H1 (cell line): ENCODE data around the gene NOS3.

ENCODE experiments used
- ATF3 ChIP-seq: IDR thresholded peaks from 2 replicates; pipeline ENCODE4 v1.6.1; 2011; ENCODE audit warnings: low read depth, mild to moderate bottlenecking, low read length; ENCODE audit not compliant: insufficient read depth
- BACH1 ChIP-seq: IDR thresholded peaks from 2 replicates; pipeline ENCODE4 v1.6.1; 2012; ENCODE audit warnings: low read length, improper control_type of control experiment
- BCL11A ChIP-seq, 2 experiments: IDR thresholded peaks; one replicate each; pipeline ENCODE4 v1.6.1; 2011; ENCODE audit warnings: low read depth in 2 of 2, low read length in 2 of 2, mild to moderate bottlenecking in 2 of 2
- CHD2 ChIP-seq: IDR thresholded peaks from 2 replicates; pipeline ENCODE4 v1.6.1; 2012; ENCODE audit warnings: low read length, improper control_type of control experiment
- HDAC6 ChIP-seq: IDR thresholded peaks from one replicate; pipeline ENCODE4 v1.7.1; 2012; ENCODE audit warnings: low read depth, mild to moderate bottlenecking, inconsistent platforms, low read length, moderate library complexity
- JUN ChIP-seq: IDR thresholded peaks from 2 replicates; pipeline ENCODE4 v1.6.1; 2011; ENCODE audit warnings: low read depth, mild to moderate bottlenecking, improper control_type of control experiment, low read length
- RBBP5 ChIP-seq: IDR thresholded peaks from 2 replicates; pipeline ENCODE4 v1.7.1; 2012; ENCODE audit warnings: low read depth, mild to moderate bottlenecking, inconsistent platforms, low read length, moderate library complexity, borderline replicate concordance
- RNF2 ChIP-seq: fragments of 200-900, 300-1000 bp; sonication (generic); IDR thresholded peaks from 2 replicates; pipeline ENCODE4 v1.7.1; 2016; ENCODE audit warnings: borderline replicate concordance, low read depth, mild to moderate bottlenecking, antibody characterized with exemption, low read length; ENCODE audit not compliant: poor library complexity, severe bottlenecking; ENCODE audit errors: missing control alignments
- SIRT6 ChIP-seq: IDR thresholded peaks from one replicate; pipeline ENCODE4 v1.7.1; 2012; ENCODE audit warnings: low read length, inconsistent platforms
- TF ChIP-seq, protein P1 (sequence below), 3 experiments: IDR thresholded peaks; 1 replicate in 2 of 3; 2 replicates in 1 of 3; pipeline versions ENCODE4 v1.5.1 to v1.6.1; 2011; ENCODE audit warnings: low read length in 3 of 3, mild to moderate bottlenecking in 3 of 3, inconsistent platforms in 2 of 3, low read depth in 1 of 3, moderate library complexity in 1 of 3; ENCODE audit not compliant: insufficient read depth in 1 of 3; ENCODE audit errors: control extremely low read depth in 1 of 3

DNA sequence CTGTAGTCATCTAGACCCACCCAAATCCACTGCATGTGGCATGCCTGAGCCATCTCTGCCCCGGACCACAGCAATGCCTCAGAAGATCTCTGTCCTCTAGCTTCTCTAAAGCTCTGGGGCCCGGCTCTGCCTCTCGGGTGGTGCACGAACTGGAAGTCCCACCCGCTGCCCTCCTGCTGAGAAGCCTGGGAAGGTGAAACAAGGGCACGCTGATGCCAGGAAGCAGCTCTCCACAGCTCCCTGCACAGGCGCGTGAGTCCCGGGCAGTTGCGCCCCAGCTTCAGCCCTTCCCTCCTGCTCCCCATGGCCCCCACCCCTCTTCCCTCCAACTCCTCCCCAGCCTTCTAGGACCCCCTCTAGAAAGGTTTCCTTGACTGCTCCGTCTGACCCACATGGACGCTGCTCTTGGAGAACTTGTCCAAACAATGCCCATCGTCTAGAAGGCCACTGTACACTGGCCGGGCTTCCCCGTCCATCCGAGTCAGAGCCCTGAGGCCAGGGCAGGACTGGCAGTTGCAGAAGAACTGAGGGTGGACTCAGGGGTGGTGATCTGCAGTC is 25.5 kb upstream of the NOS3 start:
- TF ChIP-seq, protein P1, sequence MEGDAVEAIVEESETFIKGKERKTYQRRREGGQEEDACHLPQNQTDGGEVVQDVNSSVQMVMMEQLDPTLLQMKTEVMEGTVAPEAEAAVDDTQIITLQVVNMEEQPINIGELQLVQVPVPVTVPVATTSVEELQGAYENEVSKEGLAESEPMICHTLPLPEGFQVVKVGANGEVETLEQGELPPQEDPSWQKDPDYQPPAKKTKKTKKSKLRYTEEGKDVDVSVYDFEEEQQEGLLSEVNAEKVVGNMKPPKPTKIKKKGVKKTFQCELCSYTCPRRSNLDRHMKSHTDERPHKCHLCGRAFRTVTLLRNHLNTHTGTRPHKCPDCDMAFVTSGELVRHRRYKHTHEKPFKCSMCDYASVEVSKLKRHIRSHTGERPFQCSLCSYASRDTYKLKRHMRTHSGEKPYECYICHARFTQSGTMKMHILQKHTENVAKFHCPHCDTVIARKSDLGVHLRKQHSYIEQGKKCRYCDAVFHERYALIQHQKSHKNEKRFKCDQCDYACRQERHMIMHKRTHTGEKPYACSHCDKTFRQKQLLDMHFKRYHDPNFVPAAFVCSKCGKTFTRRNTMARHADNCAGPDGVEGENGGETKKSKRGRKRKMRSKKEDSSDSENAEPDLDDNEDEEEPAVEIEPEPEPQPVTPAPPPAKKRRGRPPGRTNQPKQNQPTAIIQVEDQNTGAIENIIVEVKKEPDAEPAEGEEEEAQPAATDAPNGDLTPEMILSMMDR (IDR thresholded peaks at IDR 0.05; ENCODE audit: control extremely low read depth in 1 of 3, insufficient read depth in 1 of 3, low read depth in 1 of 3, low read length in 3 of 3) = no peak
- TF ChIP-seq BCL11A (IDR thresholded peaks at IDR 0.05; ENCODE audit: low read depth in 2 of 2, low read length in 2 of 2) = no peak
- TF ChIP-seq HDAC6 = no peak
- TF ChIP-seq BACH1 = no peak
- no peak for TF ChIP-seq SIRT6
- TF ChIP-seq ATF3 = no peak
- no peak for TF ChIP-seq CHD2
- no peak for TF ChIP-seq RBBP5
- TF ChIP-seq JUN = no peak
- TF ChIP-seq RNF2 = no peak
